Measurements from ENCODE around the gene FGL2. TPM values are rescaled to one million over a fixed set of nuclear protein-coding genes. Genes with fewer than 3 reads are reported as not detected.

FGL2 gene
- total and polyA plus RNA-seq, 2 experiments from 2014 or later: not detected

DNA sequence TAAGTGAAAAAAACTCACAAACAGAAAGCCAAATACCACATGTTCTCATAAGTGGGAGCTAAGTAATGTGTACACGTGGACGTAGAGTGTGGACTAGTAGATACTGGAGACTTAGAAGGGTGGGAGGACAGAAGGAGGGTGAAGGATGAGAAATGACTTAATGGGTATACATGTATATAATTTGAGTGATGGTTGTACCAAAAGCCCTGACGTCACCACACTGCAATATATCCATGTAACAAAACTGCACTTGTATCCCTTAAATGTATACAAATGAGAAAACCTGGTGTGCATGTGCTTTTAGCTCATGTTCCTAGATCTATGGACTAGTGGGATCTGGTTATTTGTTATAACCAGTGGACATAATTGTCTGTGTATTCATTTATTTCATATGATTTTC lies 48.5 kb upstream of the FGL2 start:
- Mint-ChIP-seq H3K27me3 (ENCODE audit: insufficient read depth, low read depth, poor library complexity) (no peaks in the 10 kb centered on the region), H3K9me3 (no peaks in the 10 kb centered on the region), H3K4me3 (no peak overlapping the region), H3K27ac (no peak overlapping the region), H3K4me1 (peaks cover 7% of the 10 kb centered on the region), H3K36me3 (ENCODE audit: low read depth) (no peaks in the 10 kb centered on the region)
- Histone ChIP-seq H3K27me3 (ENCODE audit: insufficient read depth) (no peaks in the 10 kb centered on the region), H2AFZ (no peak overlapping the region), H3K79me2 (replicated peaks; ENCODE audit: insufficient read depth) (no peaks in the 10 kb centered on the region), H3K4me1 (ENCODE audit: insufficient read depth) (0 out of 2 replicates have a peak, but pooled peaks cover 3% of the 10 kb centered on the region), H3K4me2 (no peak overlapping the region), H3K27ac (ENCODE audit: low read depth) (no peak overlapping the region), H3K4me3 (no peak overlapping the region), H3K36me3 (ENCODE audit: insufficient read depth) (no peaks in the 10 kb centered on the region), H3K9me2 (ENCODE audit: insufficient read depth) (no peaks in the 10 kb centered on the region), H3F3A (replicated peaks; ENCODE audit: low read depth) (no peaks in the 10 kb centered on the region), H4K20me1 (replicated peaks; ENCODE audit: insufficient read depth) (no peaks in the 10 kb centered on the region)
- TF ChIP-seq POLR2AphosphoS5 (IDR thresholded peaks at IDR 0.05; ENCODE audit: low read depth) (no peak), ZNF331 (CRISPR knock-in tag; IDR thresholded peaks at IDR 0.05; ENCODE audit: low read depth) (no peak), CREB1 (CRISPR knock-in tag; IDR thresholded peaks at IDR 0.05; ENCODE audit: low read depth) (no peak), EZH2 (IDR thresholded peaks at IDR 0.05; ENCODE audit: low read depth, unreplicated experiment) (no peak), STAT1 (IDR thresholded peaks at IDR 0.05; ENCODE audit: unreplicated experiment) (no peak), EZH2phosphoT487 (IDR thresholded peaks at IDR 0.05; ENCODE audit: unreplicated experiment) (no peak), JUNB (IDR thresholded peaks at IDR 0.05; ENCODE audit: unreplicated experiment) (no peak), ZNF114 (CRISPR knock-in tag; IDR thresholded peaks at IDR 0.05) (no peak), NANOG (IDR thresholded peaks at IDR 0.05; ENCODE audit: borderline replicate concordance) (no peak)
- TF ChIP-seq, protein P1, sequence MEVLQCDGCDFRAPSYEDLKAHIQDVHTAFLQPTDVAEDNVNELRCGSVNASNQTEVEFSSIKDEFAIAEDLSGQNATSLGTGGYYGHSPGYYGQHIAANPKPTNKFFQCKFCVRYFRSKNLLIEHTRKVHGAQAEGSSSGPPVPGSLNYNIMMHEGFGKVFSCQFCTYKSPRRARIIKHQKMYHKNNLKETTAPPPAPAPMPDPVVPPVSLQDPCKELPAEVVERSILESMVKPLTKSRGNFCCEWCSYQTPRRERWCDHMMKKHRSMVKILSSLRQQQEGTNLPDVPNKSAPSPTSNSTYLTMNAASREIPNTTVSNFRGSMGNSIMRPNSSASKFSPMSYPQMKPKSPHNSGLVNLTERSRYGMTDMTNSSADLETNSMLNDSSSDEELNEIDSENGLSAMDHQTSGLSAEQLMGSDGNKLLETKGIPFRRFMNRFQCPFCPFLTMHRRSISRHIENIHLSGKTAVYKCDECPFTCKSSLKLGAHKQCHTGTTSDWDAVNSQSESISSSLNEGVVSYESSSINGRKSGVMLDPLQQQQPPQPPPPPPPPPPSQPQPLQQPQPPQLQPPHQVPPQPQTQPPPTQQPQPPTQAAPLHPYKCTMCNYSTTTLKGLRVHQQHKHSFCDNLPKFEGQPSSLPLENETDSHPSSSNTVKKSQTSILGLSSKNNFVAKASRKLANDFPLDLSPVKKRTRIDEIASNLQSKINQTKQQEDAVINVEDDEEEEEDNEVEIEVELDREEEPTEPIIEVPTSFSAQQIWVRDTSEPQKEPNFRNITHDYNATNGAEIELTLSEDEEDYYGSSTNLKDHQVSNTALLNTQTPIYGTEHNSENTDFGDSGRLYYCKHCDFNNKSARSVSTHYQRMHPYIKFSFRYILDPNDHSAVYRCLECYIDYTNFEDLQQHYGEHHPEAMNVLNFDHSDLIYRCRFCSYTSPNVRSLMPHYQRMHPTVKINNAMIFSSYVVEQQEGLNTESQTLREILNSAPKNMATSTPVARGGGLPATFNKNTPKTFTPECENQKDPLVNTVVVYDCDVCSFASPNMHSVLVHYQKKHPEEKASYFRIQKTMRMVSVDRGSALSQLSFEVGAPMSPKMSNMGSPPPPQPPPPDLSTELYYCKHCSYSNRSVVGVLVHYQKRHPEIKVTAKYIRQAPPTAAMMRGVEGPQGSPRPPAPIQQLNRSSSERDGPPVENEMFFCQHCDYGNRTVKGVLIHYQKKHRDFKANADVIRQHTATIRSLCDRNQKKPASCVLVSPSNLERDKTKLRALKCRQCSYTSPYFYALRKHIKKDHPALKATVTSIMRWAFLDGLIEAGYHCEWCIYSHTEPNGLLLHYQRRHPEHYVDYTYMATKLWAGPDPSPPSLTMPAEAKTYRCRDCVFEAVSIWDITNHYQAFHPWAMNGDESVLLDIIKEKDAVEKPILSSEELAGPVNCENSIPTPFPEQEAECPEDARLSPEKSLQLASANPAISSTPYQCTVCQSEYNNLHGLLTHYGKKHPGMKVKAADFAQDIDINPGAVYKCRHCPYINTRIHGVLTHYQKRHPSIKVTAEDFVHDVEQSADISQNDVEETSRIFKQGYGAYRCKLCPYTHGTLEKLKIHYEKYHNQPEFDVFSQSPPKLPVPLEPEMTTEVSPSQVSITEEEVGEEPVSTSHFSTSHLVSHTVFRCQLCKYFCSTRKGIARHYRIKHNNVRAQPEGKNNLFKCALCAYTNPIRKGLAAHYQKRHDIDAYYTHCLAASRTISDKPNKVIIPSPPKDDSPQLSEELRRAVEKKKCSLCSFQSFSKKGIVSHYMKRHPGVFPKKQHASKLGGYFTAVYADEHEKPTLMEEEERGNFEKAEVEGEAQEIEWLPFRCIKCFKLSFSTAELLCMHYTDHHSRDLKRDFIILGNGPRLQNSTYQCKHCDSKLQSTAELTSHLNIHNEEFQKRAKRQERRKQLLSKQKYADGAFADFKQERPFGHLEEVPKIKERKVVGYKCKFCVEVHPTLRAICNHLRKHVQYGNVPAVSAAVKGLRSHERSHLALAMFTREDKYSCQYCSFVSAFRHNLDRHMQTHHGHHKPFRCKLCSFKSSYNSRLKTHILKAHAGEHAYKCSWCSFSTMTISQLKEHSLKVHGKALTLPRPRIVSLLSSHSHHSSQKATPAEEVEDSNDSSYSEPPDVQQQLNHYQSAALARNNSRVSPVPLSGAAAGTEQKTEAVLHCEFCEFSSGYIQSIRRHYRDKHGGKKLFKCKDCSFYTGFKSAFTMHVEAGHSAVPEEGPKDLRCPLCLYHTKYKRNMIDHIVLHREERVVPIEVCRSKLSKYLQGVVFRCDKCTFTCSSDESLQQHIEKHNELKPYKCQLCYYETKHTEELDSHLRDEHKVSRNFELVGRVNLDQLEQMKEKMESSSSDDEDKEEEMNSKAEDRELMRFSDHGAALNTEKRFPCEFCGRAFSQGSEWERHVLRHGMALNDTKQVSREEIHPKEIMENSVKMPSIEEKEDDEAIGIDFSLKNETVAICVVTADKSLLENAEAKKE (CRISPR knock-in tag; IDR thresholded peaks at IDR 0.05): no peak
- TF ChIP-seq, protein P2, sequence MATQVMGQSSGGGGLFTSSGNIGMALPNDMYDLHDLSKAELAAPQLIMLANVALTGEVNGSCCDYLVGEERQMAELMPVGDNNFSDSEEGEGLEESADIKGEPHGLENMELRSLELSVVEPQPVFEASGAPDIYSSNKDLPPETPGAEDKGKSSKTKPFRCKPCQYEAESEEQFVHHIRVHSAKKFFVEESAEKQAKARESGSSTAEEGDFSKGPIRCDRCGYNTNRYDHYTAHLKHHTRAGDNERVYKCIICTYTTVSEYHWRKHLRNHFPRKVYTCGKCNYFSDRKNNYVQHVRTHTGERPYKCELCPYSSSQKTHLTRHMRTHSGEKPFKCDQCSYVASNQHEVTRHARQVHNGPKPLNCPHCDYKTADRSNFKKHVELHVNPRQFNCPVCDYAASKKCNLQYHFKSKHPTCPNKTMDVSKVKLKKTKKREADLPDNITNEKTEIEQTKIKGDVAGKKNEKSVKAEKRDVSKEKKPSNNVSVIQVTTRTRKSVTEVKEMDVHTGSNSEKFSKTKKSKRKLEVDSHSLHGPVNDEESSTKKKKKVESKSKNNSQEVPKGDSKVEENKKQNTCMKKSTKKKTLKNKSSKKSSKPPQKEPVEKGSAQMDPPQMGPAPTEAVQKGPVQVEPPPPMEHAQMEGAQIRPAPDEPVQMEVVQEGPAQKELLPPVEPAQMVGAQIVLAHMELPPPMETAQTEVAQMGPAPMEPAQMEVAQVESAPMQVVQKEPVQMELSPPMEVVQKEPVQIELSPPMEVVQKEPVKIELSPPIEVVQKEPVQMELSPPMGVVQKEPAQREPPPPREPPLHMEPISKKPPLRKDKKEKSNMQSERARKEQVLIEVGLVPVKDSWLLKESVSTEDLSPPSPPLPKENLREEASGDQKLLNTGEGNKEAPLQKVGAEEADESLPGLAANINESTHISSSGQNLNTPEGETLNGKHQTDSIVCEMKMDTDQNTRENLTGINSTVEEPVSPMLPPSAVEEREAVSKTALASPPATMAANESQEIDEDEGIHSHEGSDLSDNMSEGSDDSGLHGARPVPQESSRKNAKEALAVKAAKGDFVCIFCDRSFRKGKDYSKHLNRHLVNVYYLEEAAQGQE (IDR thresholded peaks at IDR 0.05; ENCODE audit: unreplicated experiment): no peak
- TF ChIP-seq, protein P3, sequence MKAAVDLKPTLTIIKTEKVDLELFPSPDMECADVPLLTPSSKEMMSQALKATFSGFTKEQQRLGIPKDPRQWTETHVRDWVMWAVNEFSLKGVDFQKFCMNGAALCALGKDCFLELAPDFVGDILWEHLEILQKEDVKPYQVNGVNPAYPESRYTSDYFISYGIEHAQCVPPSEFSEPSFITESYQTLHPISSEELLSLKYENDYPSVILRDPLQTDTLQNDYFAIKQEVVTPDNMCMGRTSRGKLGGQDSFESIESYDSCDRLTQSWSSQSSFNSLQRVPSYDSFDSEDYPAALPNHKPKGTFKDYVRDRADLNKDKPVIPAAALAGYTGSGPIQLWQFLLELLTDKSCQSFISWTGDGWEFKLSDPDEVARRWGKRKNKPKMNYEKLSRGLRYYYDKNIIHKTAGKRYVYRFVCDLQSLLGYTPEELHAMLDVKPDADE (IDR thresholded peaks at IDR 0.05): no peak
- TF ChIP-seq, protein P4, sequence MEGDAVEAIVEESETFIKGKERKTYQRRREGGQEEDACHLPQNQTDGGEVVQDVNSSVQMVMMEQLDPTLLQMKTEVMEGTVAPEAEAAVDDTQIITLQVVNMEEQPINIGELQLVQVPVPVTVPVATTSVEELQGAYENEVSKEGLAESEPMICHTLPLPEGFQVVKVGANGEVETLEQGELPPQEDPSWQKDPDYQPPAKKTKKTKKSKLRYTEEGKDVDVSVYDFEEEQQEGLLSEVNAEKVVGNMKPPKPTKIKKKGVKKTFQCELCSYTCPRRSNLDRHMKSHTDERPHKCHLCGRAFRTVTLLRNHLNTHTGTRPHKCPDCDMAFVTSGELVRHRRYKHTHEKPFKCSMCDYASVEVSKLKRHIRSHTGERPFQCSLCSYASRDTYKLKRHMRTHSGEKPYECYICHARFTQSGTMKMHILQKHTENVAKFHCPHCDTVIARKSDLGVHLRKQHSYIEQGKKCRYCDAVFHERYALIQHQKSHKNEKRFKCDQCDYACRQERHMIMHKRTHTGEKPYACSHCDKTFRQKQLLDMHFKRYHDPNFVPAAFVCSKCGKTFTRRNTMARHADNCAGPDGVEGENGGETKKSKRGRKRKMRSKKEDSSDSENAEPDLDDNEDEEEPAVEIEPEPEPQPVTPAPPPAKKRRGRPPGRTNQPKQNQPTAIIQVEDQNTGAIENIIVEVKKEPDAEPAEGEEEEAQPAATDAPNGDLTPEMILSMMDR (conservative IDR thresholded peaks at IDR 0.05; ENCODE audit: low read depth in 2 of 2): no peak
- DNase-seq (ENCODE audit: low spot score) (no peak), ATAC-seq (no peak)

Measured in GM23338 (cell line).